Skin epidermis (tissue), 12 donors: ENCODE results near the gene SLC3A2.

ENCODE experiments used
- H3K27ac ChIP-seq, 21 experiments: fragments of 200-600 bp; sonication (generic) in 11 of 21; one replicate each; pipeline ENCODE4 v1.5.0; 2020; ENCODE audit warnings: mild to moderate bottlenecking in 3 of 21, inconsistent platforms in 2 of 21, moderate library complexity in 2 of 21
- H3K4me3 ChIP-seq, 7 experiments: fragments of 200-600 bp; sonication (generic) in 2 of 7; one replicate each; pipeline ENCODE4 v1.5.0; 2020; ENCODE audit warnings: inconsistent platforms in 2 of 7, mild to moderate bottlenecking in 2 of 7, moderate library complexity in 1 of 7

Gene SLC3A2

GRCh38 chr11:62875698-62876478, 4.8 kb upstream of the SLC3A2 start:
- no peak overlapping the region for H3K4me3 ChIP-seq
- H3K27ac ChIP-seq, result peak overlapping the region in 1 of 21 experiments; percentile 71

DNA sequence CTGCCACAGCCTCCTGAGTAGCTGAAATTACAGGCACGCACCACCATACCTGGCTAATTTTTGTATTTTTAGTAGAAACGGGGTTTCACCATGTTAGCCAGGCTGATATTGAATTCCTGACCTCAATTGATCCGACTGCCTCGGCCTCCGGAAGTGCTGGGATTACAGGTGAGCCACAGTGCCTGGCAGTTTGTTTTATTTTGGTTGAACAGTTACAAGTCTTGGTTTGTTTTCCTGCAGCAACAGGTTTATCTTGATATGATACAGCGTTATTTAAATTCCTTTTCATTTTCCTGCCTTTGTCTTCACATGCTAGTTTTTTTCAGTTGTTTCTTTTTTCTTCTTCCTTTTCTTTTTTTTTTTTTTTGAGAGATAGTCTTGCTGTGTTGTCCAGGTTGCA, 4.0 kb upstream of the SLC3A2 start:
- Histone ChIP-seq H3K4me3 (no peak overlapping the region), H3K27ac (no peak overlapping the region)

DNA sequence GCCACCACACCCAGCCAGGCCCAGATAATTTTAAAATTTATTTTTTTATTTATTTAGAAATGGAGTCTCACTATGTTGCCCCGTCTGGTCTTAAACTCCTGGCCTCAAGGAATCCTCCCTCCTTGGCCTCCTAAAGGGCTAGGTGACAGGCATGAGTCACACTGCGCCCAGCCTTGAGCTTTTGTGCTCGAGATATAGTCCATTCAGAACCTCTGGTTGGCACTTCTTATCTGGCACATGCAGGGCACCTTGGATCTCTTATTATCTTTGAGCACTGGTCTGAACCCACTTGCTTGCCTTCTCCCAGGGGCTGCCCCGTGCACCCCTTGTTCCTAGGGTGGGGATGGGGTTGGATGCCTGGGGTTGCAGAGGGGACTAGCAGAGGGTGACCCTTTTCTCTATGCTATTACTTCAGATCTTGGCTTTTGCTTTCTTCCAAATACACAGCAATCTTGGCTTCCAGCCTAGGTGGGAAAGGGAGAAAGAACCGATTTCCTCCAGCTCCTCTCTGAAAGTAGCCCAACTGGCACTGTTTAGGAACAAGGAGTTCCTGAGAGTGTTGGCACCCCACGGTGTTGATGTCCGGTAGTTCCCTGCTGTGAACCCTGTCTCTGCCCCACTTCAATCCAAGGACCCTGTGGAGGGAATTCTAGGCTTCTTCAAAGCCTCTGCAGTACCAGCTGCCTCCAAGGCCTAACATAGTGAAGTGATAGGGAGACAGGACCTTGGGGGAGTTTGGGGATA, 1.3 kb upstream of the SLC3A2 start:
- Histone ChIP-seq H3K4me3 (peak overlapping the region in 2 of 7 experiments; percentile 62 to 82), H3K27ac (peak overlapping the region in 20 of 21 experiments; percentile 73 to 99 (median 97))

DNA sequence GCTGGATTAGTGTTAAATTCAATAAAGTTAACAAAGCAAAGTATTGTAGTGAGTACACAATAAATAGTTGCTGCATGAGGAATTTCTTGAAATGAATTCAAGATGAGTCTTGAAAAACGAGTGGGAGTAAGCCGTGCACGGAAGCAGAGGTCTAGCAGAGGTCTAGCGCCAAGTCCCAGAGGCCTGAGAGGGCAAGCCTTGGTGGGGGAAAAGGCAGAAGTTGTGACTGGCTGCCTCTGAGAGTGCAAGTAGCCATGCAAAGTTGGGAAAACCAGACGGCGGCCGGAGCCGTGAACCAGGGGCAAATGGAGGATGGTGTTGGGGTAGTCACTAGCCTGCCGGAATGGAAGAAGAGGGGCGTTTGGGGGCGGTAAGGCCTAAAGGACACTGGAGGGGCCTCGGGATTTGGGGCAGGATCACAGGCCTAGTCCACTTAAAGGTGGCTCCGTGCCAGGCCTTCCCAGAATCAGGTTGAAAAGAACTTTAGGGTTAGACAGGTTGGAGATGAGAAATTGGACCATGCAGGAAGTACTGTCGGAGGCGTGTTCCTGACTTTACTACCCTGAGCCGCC, 379 bp upstream of the SLC3A2 start:
- H3K4me3 ChIP-seq, result peak overlapping the region; percentile 62 to 97 (median 87)
- peak overlapping the region; percentile 51 to 99 (median 97) for H3K27ac ChIP-seq

DNA sequence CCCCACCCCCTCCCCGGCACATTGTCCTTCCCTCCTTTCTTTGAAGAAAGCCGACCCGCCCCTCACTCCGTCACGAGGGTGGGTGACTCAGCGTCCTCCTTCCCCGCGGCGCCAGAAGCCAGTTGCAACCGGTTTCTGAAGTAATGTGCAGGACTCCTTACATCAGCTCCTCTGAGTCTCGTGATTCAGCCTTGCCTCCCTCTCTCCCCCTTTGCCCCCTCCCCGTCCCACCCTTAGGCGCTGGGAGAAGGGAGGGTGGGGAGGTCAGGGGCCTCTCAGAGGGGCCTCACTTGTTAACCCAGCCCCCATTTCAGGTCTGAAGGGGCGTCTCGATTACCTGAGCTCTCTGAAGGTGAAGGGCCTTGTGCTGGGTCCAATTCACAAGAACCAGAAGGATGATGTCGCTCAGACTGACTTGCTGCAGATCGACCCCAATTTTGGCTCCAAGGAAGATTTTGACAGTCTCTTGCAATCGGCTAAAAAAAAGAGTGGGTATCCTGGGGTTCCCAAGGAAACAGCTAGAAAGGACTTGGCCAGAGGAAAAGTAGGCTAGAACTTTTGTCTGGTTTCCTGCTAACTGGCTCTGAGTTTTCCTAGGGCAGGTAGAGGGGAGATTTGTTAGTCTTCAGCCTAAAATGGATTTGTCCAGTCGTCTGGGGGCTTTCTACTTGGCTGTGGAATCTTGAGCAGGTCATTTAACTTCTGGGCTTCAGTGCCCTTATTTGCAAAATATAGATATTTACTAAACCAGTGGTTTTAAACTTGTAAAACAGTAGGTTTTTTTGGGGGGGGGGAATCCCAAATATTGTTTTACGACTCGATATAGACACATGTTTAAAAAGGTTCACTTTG, 1.1 kb downstream of the SLC3A2 start:
- H3K4me3 ChIP-seq, result peak overlapping the region; percentile 62 to 97 (median 87)
- H3K27ac ChIP-seq, result peak overlapping the region; percentile 86 to 99 (median 97)

GRCh38 chr11:62882431-62882749, 1.7 kb downstream of the SLC3A2 start:
- Histone ChIP-seq H3K27ac (peak overlapping the region; percentile 21 to 99 (median 97)), H3K4me3 (peak overlapping the region; percentile 62 to 97 (median 87))

GRCh38 chr11:62882788-62883501, 2.2 kb downstream of the SLC3A2 start:
- Histone ChIP-seq H3K4me3 (peak overlapping the region; percentile 62 to 97 (median 87)), H3K27ac (peak overlapping the region in 19 of 21 experiments; percentile 21 to 99 (median 97))

GRCh38 chr11:62883673-62884072, 3.0 kb downstream of the SLC3A2 start:
- Histone ChIP-seq H3K27ac (peak overlapping the region in 12 of 21 experiments; percentile 1 to 99 (median 97)), H3K4me3 (peak overlapping the region in 2 of 7 experiments; percentile 62 to 82)

GRCh38 chr11:62885137-62885750, 4.5 kb downstream of the SLC3A2 start:
- Histone ChIP-seq H3K27ac (no peak overlapping the region), H3K4me3 (no peak overlapping the region)

- Histone ChIP-seq H3K27ac (no peak overlapping the region), H3K4me3 (no peak overlapping the region)
Measured at GRCh38 chr11:62888406-62888805, 7.7 kb downstream of the SLC3A2 start.

DNA sequence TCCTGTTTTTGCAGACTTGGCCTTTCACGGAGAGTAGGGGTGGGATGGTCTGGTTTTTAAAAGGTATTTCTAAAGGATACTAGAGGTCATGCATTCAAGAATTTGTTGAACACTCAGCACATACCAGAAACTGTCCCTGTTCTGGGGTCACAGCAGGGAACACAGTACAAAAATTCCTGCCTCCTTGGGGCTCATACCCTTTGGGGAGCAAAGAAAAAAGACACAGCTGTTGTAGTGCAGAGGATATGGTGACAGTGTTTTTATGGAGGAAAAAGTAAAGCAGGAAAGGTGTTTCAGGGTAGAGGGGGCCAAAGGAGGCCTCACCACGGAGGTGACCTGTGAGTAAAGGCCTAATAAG, 8.4 kb downstream of the SLC3A2 start:
- no peak overlapping the region for H3K4me3 ChIP-seq
- H3K27ac ChIP-seq, result no peak overlapping the region

DNA sequence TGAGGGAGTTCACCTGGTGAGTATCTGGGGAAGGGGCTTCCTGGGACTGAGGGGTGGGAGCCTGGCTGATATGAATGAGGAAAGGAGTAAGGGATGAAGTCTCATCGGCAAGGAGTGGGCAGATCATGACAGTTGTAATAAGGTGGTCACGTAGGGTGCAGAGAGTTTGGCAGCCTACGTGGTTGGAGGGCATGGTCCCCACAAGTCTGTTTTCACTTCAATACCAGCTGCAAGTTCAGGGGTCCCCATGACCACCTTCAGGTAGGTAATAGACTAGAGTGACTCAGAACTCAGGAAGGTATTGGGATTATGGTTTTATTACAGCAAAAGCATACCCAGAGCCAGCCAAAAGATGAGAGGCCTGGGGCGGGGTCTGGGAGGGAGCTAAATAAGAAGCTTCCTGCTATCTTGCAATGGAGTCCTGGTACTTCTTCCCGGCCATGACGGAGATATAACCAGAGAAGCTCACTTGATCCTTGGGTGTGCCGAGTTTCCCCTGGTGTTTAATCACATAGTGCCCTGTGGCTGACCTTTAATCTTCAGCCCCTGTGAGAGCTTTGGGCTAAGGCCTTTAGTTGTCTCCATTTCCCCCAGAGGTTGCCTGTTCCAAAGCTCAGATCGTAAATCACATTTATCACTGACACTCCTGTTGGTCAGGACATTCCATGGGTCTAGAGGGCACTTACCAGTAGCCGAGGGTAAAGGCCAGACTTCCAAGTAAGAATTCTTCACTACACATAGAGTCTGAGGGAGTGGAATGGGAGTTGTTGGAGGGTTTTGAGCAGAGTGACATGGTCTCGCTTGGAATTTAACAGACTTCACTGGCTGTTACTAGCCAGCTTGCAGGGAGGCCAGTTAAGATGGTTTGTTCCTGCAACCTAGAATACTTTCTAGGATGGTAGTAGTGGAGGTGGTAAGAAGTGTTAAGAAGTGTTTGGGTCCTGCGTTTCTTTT, 9.1 kb downstream of the SLC3A2 start:
- Histone ChIP-seq H3K27ac (no peak overlapping the region), H3K4me3 (no peak overlapping the region)

DNA sequence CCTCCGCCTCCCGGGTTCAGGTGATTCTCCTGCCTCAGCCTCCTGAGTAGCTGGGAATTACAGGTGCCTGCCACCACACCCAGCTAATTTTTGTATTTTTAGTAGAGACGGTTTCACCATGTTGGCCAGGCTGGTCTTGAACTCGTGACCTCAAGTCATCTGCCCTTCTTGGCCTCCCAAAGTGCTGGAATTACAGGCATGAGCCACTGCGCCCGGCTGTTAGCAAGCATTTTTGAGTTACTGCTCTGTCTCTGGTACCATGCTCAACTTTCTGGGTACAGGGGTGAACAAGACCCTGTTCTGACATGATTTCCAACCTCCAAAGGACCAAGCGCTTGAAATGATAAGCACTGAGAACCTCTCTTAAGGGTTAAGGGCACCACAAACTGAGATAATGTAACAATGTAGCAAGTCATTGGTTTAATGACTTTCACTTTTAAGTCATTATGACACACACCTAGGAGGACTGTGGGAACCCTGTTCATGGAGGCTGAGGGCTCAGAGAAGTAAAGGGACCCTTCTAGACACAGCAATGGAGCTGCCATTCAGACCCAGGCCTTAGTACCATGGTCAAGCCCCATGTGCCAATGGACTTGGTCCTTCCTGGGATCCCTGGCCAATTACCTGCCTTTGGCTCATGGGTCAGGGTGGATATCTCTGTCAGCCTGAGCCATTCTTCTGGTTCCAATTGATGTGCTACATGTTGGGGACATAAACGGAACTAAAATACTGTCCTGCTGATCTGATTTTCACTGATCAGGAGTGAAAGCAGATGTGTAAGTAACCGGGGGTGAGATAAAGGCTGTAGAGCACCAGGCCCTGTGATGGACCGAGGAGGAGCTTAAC, 11.6 kb downstream of the SLC3A2 start:
- H3K4me3 ChIP-seq, result no peak overlapping the region
- no peak overlapping the region for H3K27ac ChIP-seq

DNA sequence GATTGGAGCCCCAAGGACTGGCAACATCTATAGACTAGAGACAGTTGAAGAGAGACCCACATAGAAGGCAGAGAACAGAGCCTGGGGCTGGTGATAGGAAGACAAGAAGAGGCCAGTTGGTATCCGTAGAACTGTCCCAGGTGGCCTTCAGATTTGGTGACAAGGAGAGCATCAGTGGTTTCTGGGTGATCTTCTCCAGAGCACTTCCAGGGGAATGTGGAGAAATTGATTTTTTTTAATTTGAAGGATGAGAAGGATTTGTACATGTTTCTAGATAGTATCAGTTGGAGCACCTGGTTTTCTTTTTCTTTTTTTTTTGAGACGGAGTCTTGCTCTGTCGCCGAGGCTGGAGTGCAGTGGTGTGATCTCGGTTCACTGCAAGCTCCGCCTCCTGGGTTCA, 14.8 kb downstream of the SLC3A2 start:
- H3K4me3 ChIP-seq, result no peak overlapping the region
- H3K27ac ChIP-seq, result no peak overlapping the region

GRCh38 chr11:62896049-62896448, 15.4 kb downstream of the SLC3A2 start:
- Histone ChIP-seq H3K4me3 (no peak overlapping the region), H3K27ac (peak overlapping the region in 2 of 21 experiments; percentile 12 to 45)

- H3K4me3 ChIP-seq, result no peak overlapping the region
Measured at GRCh38 chr11:62897311-62897710, 16.6 kb downstream of the SLC3A2 start.

GRCh38 chr11:62898027-62898426, 17.3 kb downstream of the SLC3A2 start:
- H3K4me3 ChIP-seq, result no peak overlapping the region
- no peak overlapping the region for H3K27ac ChIP-seq

More at GRCh38 chr11:62897311-62897710, 16.6 kb downstream of the SLC3A2 start:
- no peak overlapping the region for H3K27ac ChIP-seq
